ENCODE data around the gene CHD1L. TPM values are rescaled to one million over a fixed set of nuclear protein-coding genes. Genes with fewer than 3 reads are reported as not detected.

Gene CHD1L
- total and polyA plus RNA-seq, 2 experiments from 2014 or later, result 39.3 to 40.5 TPM

DNA sequence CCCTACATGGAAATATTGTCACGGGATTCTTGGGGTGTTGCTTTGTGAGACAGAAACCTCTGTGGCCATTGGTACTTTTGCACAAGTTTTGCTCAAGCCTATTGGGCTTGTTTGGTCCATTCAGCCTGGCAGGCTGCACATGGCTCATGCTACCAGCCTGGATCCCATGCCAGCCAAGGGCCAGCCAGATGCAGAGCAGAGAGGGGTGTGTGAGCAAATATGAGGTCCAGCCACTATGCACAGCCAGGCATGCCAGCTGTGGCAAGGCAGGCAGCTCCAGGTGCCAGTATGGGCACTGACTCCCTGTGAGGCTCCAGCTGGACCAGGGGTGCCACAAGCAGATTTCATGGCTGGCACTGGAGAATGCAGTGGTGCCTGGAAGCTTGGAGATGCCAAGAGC lies 6.7 kb upstream of the CHD1L start:
- H3K9ac ChIP-seq, result no peak overlapping the region
- 57 to 92% methylated on average over 1 of the region's 1 CpG for WGBS, 2 experiments (ENCODE audit: low coverage in 1 of 2, low lambda C conversion rate in 2 of 2, missing lambda C conversion rate in 2 of 2)
- no peaks in the 10 kb centered on the region for H3K79me2 ChIP-seq (ENCODE audit: insufficient read depth)
- no peak overlapping the region for H3K4me3 ChIP-seq
- no peak overlapping the region for H2AFZ ChIP-seq
- H3F3A ChIP-seq (ENCODE audit: insufficient read depth), result no peaks in the 10 kb centered on the region
- no peaks in the 10 kb centered on the region for H3K36me3 ChIP-seq (ENCODE audit: low read depth)
- no peaks in the 10 kb centered on the region for H3K9me3 ChIP-seq (ENCODE audit: low read depth)
- in situ Hi-C loops (cut with MboI), result no loop called here
- no peaks in the 10 kb centered on the region for H3K9me2 ChIP-seq (ENCODE audit: insufficient read depth)
- no peaks in the 10 kb centered on the region for H4K20me1 ChIP-seq (ENCODE audit: insufficient read depth)
- no peak overlapping the region for H3K4me2 ChIP-seq (ENCODE audit: unreplicated experiment)
- DNase-seq, result no peak
- no peak for TF ChIP-seq EZH2phosphoT487 (IDR thresholded peaks at IDR 0.05; ENCODE audit: insufficient read depth, low read depth)
- no peaks in the 10 kb centered on the region for H3K4me1 ChIP-seq (ENCODE audit: insufficient read depth)
- no peaks in the 10 kb centered on the region for H3K27me3 ChIP-seq (replicated peaks; ENCODE audit: insufficient read depth)
- no peak overlapping the region for H3K27ac ChIP-seq

- DNase-seq, result no peak
- no peaks in the 10 kb centered on the region for H3K4me1 ChIP-seq (ENCODE audit: insufficient read depth)
- H3K9me3 ChIP-seq (ENCODE audit: low read depth), result no peaks in the 10 kb centered on the region
- no peak overlapping the region for H3K4me2 ChIP-seq (ENCODE audit: unreplicated experiment)
- no peak overlapping the region for H3K9ac ChIP-seq
- WGBS, 2 experiments (ENCODE audit: low coverage in 1 of 2, low lambda C conversion rate in 2 of 2, missing lambda C conversion rate in 2 of 2), result 75 to 87% methylated on average over 2 of the region's 2 CpGs
- TF ChIP-seq EZH2phosphoT487 (IDR thresholded peaks at IDR 0.05; ENCODE audit: insufficient read depth, low read depth) (no peak), EZH2 (IDR thresholded peaks at IDR 0.05; ENCODE audit: insufficient read depth, poor library complexity, severe bottlenecking) (no peak)
- no peak overlapping the region for H2AFZ ChIP-seq
- no peaks in the 10 kb centered on the region for H3K27me3 ChIP-seq (replicated peaks; ENCODE audit: insufficient read depth)
- no peaks in the 10 kb centered on the region for H3K79me2 ChIP-seq (ENCODE audit: insufficient read depth)
- H3K9me2 ChIP-seq (ENCODE audit: insufficient read depth), result no peaks in the 10 kb centered on the region
- no peaks in the 10 kb centered on the region for H4K20me1 ChIP-seq (ENCODE audit: insufficient read depth)
- in situ Hi-C loops (cut with MboI), result no loop called here
- H3K4me3 ChIP-seq, result no peak overlapping the region
- no peak overlapping the region for H3K27ac ChIP-seq
- no peaks in the 10 kb centered on the region for H3F3A ChIP-seq (ENCODE audit: insufficient read depth)
- no peaks in the 10 kb centered on the region for H3K36me3 ChIP-seq (ENCODE audit: low read depth)
Observed at GRCh38 chr1:147236448-147236847, 6.0 kb upstream of the CHD1L start.

DNA sequence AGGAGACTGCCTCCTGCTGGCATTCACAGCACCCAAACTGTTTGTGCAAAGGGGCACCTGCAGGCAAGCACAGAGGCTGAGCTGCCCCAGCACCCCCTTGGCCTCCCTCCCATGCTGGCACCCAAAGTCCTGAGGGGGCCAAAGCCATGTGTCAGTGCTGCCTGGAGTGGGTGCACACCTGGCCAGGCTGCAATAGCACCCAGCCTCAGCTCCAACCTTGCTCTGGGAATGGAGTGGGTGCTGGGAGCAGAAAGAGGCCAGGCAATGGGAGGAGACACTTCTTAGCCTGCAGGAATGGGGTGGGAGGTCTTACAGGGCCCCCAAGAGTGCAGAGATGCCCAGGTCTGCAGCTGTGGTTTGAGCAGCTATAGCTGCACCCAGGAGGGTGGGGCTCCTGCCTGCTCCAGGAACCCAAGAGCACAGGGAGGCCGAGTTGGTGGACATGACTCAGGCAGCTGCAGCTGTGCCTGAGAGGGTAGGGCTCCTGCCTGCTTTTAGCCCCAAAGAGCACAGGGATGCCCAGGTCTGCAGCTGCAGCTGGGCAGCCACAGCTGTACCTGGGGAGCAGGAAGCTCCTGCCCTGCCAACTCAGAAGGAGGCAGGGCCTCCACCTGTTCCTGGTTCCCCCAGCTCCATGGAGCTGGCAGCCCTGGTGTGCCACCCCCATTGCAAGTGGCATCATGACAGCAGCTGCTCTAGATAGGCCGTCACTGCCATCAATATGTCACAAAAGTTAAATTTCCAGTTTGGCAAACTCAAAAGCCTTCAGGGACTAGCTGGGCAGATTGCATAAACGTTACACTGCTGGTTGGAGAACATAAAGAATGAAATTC lies 5.3 kb upstream of the CHD1L start:
- TF ChIP-seq EZH2phosphoT487 (IDR thresholded peaks at IDR 0.05; ENCODE audit: insufficient read depth, low read depth), result no peak
- no peak for TF ChIP-seq EZH2 (IDR thresholded peaks at IDR 0.05; ENCODE audit: insufficient read depth, poor library complexity, severe bottlenecking)
- H4K20me1 ChIP-seq (ENCODE audit: insufficient read depth), result no peaks in the 10 kb centered on the region
- H3K27ac ChIP-seq, result no peak overlapping the region
- in situ Hi-C loops (cut with MboI), result no loop called here
- H2AFZ ChIP-seq, result no peak overlapping the region
- H3F3A ChIP-seq (ENCODE audit: insufficient read depth), result no peaks in the 10 kb centered on the region
- no peak overlapping the region for H3K9ac ChIP-seq
- no peaks in the 10 kb centered on the region for H3K9me2 ChIP-seq (ENCODE audit: insufficient read depth)
- 31 to 43% methylated on average over 3 of the region's 3 CpGs for WGBS, 2 experiments (ENCODE audit: low coverage in 1 of 2, low lambda C conversion rate in 2 of 2, missing lambda C conversion rate in 2 of 2)
- H3K36me3 ChIP-seq (ENCODE audit: low read depth), result no peaks in the 10 kb centered on the region
- no peaks in the 10 kb centered on the region for H3K79me2 ChIP-seq (ENCODE audit: insufficient read depth)
- no peak overlapping the region for H3K4me3 ChIP-seq
- H3K27me3 ChIP-seq (replicated peaks; ENCODE audit: insufficient read depth), result no peaks in the 10 kb centered on the region
- H3K4me1 ChIP-seq (ENCODE audit: insufficient read depth), result no peaks in the 10 kb centered on the region
- no peaks in the 10 kb centered on the region for H3K9me3 ChIP-seq (ENCODE audit: low read depth)
- no peak overlapping the region for H3K4me2 ChIP-seq (ENCODE audit: unreplicated experiment)
- DNase-seq, result no peak

DNA sequence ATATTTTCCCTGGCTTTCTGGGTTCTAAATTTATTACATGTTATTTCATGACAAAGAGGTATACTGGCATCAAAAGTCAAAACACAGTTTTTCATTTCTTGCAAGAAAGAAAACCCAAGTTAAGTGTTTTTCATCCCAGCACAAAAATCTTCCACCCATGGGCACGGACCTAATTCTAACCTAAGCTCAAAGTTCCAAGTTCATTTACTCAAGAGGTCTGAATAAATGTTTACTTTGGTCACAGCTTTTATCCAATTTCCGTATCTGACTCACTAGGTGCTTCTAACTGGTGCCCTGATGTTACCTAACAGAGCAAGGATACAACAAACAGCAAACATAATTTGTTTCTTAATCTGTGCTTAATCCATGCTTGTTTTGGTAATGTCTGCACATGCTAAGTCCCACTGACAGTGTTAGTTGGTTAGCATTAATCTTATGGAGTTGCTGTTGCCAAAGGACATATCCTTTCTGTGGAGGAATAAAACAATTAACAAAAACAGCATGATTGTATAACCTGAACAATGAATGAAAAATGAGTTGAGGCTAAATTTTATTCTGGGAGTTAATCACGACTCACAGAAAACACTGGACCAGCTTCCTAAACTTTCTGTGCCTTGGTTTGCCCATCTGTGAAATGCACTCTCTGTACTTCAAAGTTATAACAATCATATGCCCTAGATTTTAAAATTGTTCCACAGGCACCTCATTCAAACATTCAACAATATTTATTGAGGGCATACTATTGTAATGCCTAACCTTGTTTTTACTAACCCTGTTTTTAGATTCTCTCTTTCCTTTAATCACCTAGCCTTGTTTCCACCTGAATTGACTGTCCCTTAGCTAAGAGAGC lies 4.2 kb upstream of the CHD1L start:
- Histone ChIP-seq H3K4me3 (no peak overlapping the region), H3K27ac (no peak overlapping the region), H3K79me2 (ENCODE audit: insufficient read depth) (peaks cover under 1% of the 10 kb centered on the region), H3K27me3 (replicated peaks; ENCODE audit: insufficient read depth) (no peaks in the 10 kb centered on the region), H3F3A (ENCODE audit: insufficient read depth) (no peaks in the 10 kb centered on the region), H3K36me3 (ENCODE audit: low read depth) (no peaks in the 10 kb centered on the region), H2AFZ (no peak overlapping the region), H3K4me1 (ENCODE audit: insufficient read depth) (no peaks in the 10 kb centered on the region), H3K9me3 (ENCODE audit: low read depth) (no peaks in the 10 kb centered on the region), H3K9ac (no peak overlapping the region), H3K4me2 (ENCODE audit: unreplicated experiment) (no peak overlapping the region), H4K20me1 (ENCODE audit: insufficient read depth) (no peaks in the 10 kb centered on the region), H3K9me2 (ENCODE audit: insufficient read depth) (no peaks in the 10 kb centered on the region)
- DNase-seq, result no peak
- 46 to 60% methylated on average over 3 of the region's 3 CpGs for WGBS, 2 experiments (ENCODE audit: low coverage in 1 of 2, low lambda C conversion rate in 2 of 2, missing lambda C conversion rate in 2 of 2)
- TF ChIP-seq EZH2phosphoT487 (IDR thresholded peaks at IDR 0.05; ENCODE audit: insufficient read depth, low read depth) (no peak), EZH2 (IDR thresholded peaks at IDR 0.05; ENCODE audit: insufficient read depth, poor library complexity, severe bottlenecking) (no peak)
- in situ Hi-C loops (cut with MboI), result no loop called here
